GM11168 (cell line): Measurements from ENCODE around the gene ITPR3.

Source experiments
- in situ Hi-C: fragments of 300-500 bp; cut with MboI; formaldehyde crosslinking; loops from one replicate; pipeline ENCODE4 v1.12.0; 2022; ENCODE audit warnings: low sequenced_read_pairs; ENCODE audit not compliant: unreplicated experiment

ITPR3 gene

GRCh38 chr6:33694401-33694931 is 73.3 kb downstream of the ITPR3 start:
- in situ Hi-C loops, result no loop called here

- in situ Hi-C loops, result no loop called here
Measured at GRCh38 chr6:33694977-33695376, 73.9 kb downstream of the ITPR3 start.

- in situ Hi-C loops, result no loop called here
Measured at GRCh38 chr6:33695451-33695887, 74.3 kb downstream of the ITPR3 start.

GRCh38 chr6:33696076-33696475 is 75.0 kb downstream of the ITPR3 start:
- in situ Hi-C loops, result no loop called here

- in situ Hi-C loops, result no loop called here
Measured at GRCh38 chr6:33696548-33697518, 75.7 kb downstream of the ITPR3 start.

GRCh38 chr6:33697845-33698244 is 76.7 kb downstream of the ITPR3 start:
- in situ Hi-C loops, result no loop called here

- in situ Hi-C loops, result no loop called here
Measured at GRCh38 chr6:33698494-33698893, 77.4 kb downstream of the ITPR3 start.

GRCh38 chr6:33699131-33699530 is 78.0 kb downstream of the ITPR3 start:
- in situ Hi-C loops, result no loop called here

GRCh38 chr6:33699739-33700138 is 78.6 kb downstream of the ITPR3 start:
- in situ Hi-C loops, result loop anchor here (10.0 kb wide), 1 partner anchor 115 kb away; the partner anchor contains the start of gene BAK1

- in situ Hi-C loops, result loop anchor here (10.0 kb wide), 1 partner anchor 116 kb away; the partner anchor contains the start of gene BAK1
Measured at GRCh38 chr6:33700391-33701050, 79.4 kb downstream of the ITPR3 start.

GRCh38 chr6:33702345-33702977 is 81.3 kb downstream of the ITPR3 start:
- in situ Hi-C loops, result loop anchor here (10.0 kb wide), 1 partner anchor 118 kb away; the partner anchor contains the start of gene BAK1

- in situ Hi-C loops, result loop anchor here (10.0 kb wide), 1 partner anchor 120 kb away; the partner anchor contains the start of gene BAK1
Measured at GRCh38 chr6:33704215-33705066, 83.3 kb downstream of the ITPR3 start.

GRCh38 chr6:33705268-33705885 is 84.3 kb downstream of the ITPR3 start:
- in situ Hi-C loops, result loop anchor here (10.0 kb wide), 1 partner anchor 121 kb away; the partner anchor contains the start of gene BAK1

- in situ Hi-C loops, result loop anchor here (10.0 kb wide), 1 partner anchor 121 kb away; the partner anchor contains the start of gene BAK1
Measured at GRCh38 chr6:33705955-33706725, 85.0 kb downstream of the ITPR3 start.

- in situ Hi-C loops, result loop anchor here (10.0 kb wide), 1 partner anchor 123 kb away; the partner anchor contains the start of gene BAK1
Measured at GRCh38 chr6:33707771-33708170, 86.6 kb downstream of the ITPR3 start.

- in situ Hi-C loops, result loop anchor here (10.0 kb wide), 1 partner anchor 124 kb away; the partner anchor contains the start of gene BAK1
Measured at GRCh38 chr6:33708516-33709204, 87.5 kb downstream of the ITPR3 start.

- in situ Hi-C loops, result loop anchor here (10.0 kb wide), 2 partner anchors 55 to 125 kb away; partner anchors contain the start of gene BAK1
Measured at GRCh38 chr6:33709605-33710295, 88.6 kb downstream of the ITPR3 start.
